OCI-M2 (cell line): ENCODE measurements around the gene COX4I1.
"Not testable (repeated sequence)": the region's sequence is repeated elsewhere in the genome, so short reads cannot be mapped to it uniquely, and the experiment has no call there.

ENCODE experiments used
- DNase-seq: peaks from one replicate; lab custom pipeline; 2025; ENCODE audit not compliant: unreplicated experiment; lab: John Stamatoyannopoulos, UW

Gene COX4I1

GRCh38 chr16:85823328-85823920 is 23.9 kb downstream of the COX4I1 start:
- DNase-seq, result no peak

GRCh38 chr16:85824161-85825135 is 25.0 kb downstream of the COX4I1 start:
- no peak for DNase-seq

- no peak for DNase-seq
Measured at GRCh38 chr16:85825326-85825725, 25.8 kb downstream of the COX4I1 start.

- no peak for DNase-seq
Measured at GRCh38 chr16:85826686-85827247, 27.3 kb downstream of the COX4I1 start.

- DNase-seq, result no peak
Measured at GRCh38 chr16:85828166-85828565, 28.7 kb downstream of the COX4I1 start.

GRCh38 chr16:85829171-85829719 is 29.8 kb downstream of the COX4I1 start:
- no peak for DNase-seq

GRCh38 chr16:85829751-85830445 is 30.4 kb downstream of the COX4I1 start:
- no peak for DNase-seq

GRCh38 chr16:85830821-85831220 is 31.3 kb downstream of the COX4I1 start:
- no peak for DNase-seq

- DNase-seq, result no peak
Measured at GRCh38 chr16:85832570-85833218, 33.2 kb downstream of the COX4I1 start.

GRCh38 chr16:85833219-85833920 is 33.9 kb downstream of the COX4I1 start:
- no peak for DNase-seq

GRCh38 chr16:85834741-85835140 is 35.2 kb downstream of the COX4I1 start:
- DNase-seq, result no peak

GRCh38 chr16:85835227-85835751 is 35.8 kb downstream of the COX4I1 start:
- no peak for DNase-seq

- DNase-seq, result no peak
Measured at GRCh38 chr16:85835956-85836705, 36.6 kb downstream of the COX4I1 start.

GRCh38 chr16:85836706-85837582 is 37.4 kb downstream of the COX4I1 start:
- DNase-seq, result no peak

- DNase-seq, result not testable (repeated sequence)
Measured at GRCh38 chr16:85837654-85838053, 38.2 kb downstream of the COX4I1 start.

GRCh38 chr16:85838381-85838780 is 38.9 kb downstream of the COX4I1 start:
- no peak for DNase-seq

GRCh38 chr16:85838876-85839585 is 39.5 kb downstream of the COX4I1 start:
- DNase-seq, result no peak
